ENCODE measurements around the gene GPR173. TPM values are rescaled to one million over a fixed set of nuclear protein-coding genes. Genes with fewer than 3 reads are reported as not detected.

GPR173 gene
- total RNA-seq, 1 donor from 2014 or later, result 29.0 TPM

Other genes starting within 250 kb of the GPR173 start
- gene XAGE5, start 237.5 kb upstream of the GPR173 start, total RNA-seq, result not detected in 3 replicates
- gene XAGE3, start 180.7 kb upstream of the GPR173 start, total RNA-seq, result not detected in 3 replicates
- 18.5 to 29.1 TPM (median 23.3 TPM) in 3 replicates for gene FAM156B, start 151.5 kb upstream of the GPR173 start, total RNA-seq
- 30.1 to 38.0 TPM (median 34.3 TPM) in 3 replicates for gene FAM156A, start 90.3 kb upstream of the GPR173 start, total RNA-seq
- gene TSPYL2, start 33.6 kb downstream of the GPR173 start, total RNA-seq, result 99.0 to 103 TPM (median 102 TPM) in 3 replicates
- gene KANTR, start 45.4 kb downstream of the GPR173 start, total RNA-seq, result 26.2 to 31.5 TPM (median 29.0 TPM) in 3 replicates
- 128 to 134 TPM (median 128 TPM) in 3 replicates for gene KDM5C, start 176.4 kb downstream of the GPR173 start, total RNA-seq
- 19.8 to 23.0 TPM (median 22.2 TPM) in 3 replicates for gene IQSEC2, start 232.8 kb downstream of the GPR173 start, total RNA-seq